Ovary (tissue), 9 donors: ENCODE results near the gene ABCC4. TPM values are rescaled to one million over a fixed set of nuclear protein-coding genes. Genes with fewer than 3 reads are reported as not detected.
"Not testable (repeated sequence)": the region's sequence is repeated elsewhere in the genome, so short reads cannot be mapped to it uniquely, and the experiment has no call there.

Experiments used
- DNase-seq, 5 donors: peaks; one replicate each; pipeline ENCODE4 v3.0.0-alpha.2; 2019 to 2020
- H3K27ac ChIP-seq, 2 donors: fragments of 200-600 bp; one replicate each; pipeline versions ENCODE4 v1.5.1 to v1.8.0; 2019 to 2022
- H3K27me3 ChIP-seq: fragments of 200-600 bp; one replicate; pipeline ENCODE4 v1.8.0; 2022
- H3K36me3 ChIP-seq: fragments of 200-600 bp; sonication (generic); one replicate; pipeline ENCODE4 v1.5.1; 2019
- H3K4me1 ChIP-seq: one replicate; pipeline ENCODE4 v1.8.1; 2013; ENCODE audit warnings: mild to moderate bottlenecking, moderate library complexity; ENCODE audit not compliant: insufficient read depth
- H3K4me3 ChIP-seq: fragments of 200-600 bp; sonication (generic); one replicate; pipeline ENCODE4 v1.5.1; 2017
- H3K9me3 ChIP-seq, 2 donors: fragments of 200-600 bp in 1 of 2; sonication (generic) in 1 of 2; one replicate each; pipeline versions ENCODE4 v1.5.1 to v1.8.1; 2013 to 2019; ENCODE audit warnings: mild to moderate bottlenecking in 1 of 2, moderate library complexity in 1 of 2
- CTCF ChIP-seq, 3 donors: fragments of 450-650 bp in 2 of 3; fragments of 200-600 bp in 1 of 3; IDR thresholded peaks; one replicate each; pipeline versions ENCODE4 v1.5.1 to v1.8.0; 2016 to 2022; ENCODE audit warnings: antibody characterized with exemption in 3 of 3, mild to moderate bottlenecking in 1 of 3
- EP300 ChIP-seq: sonication (generic); formaldehyde crosslinking; IDR thresholded peaks from one replicate; pipeline ENCODE4 v1.6.1; 2017; ENCODE audit warnings: antibody characterized with exemption
- POLR2A ChIP-seq: fragments of 450-650 bp; IDR thresholded peaks from one replicate; pipeline ENCODE4 v1.6.1; 2017; ENCODE audit warnings: antibody characterized with exemption, mild to moderate bottlenecking, moderate library complexity
- WGBS, 3 donors: extraction: QIAGEN DNeasy Blood & Tissue Kit in 1 of 3; methylation state at CpG; one replicate each; pipeline versions ENCODE4 v1.1.5 to v1.1.7; 2013 to 2017; 5-methylcytosine and 5-hydroxymethylcytosine counted together
- intact Hi-C, 4 donors: fragments of 100-400 bp; cut with DNase I; formaldehyde crosslinking; loops; one replicate each; pipeline versions ENCODE4 v1.11.0 to v1.15.1; 2022 to 2023
- polyA plus RNA-seq, 2 donors: library from polyadenylated mRNA; stranded (reverse); fragments of 200-250 nt in 1 of 2; fragments of 350-450 nt in 1 of 2; fragmentation: Illumina TruSeq in 1 of 2; extraction: RNeasy Lipid Tissue Mini Kit (QIAGEN cat#74804) in 1 of 2; gene quantifications; one replicate each; pipeline ENCODE4 v1.2.3, GENCODE V29; 2013 to 2014
- total RNA-seq, 7 donors: library from RNA; depleted of rRNA in 2 of 7; stranded (reverse); fragments of >200 nt in 2 of 7; fragmentation: NEBNext Ultra II Directional in 3 of 7; extraction: Animal tissue kit (Norgen Biotek cat#: 25700) in 3 of 7; gene quantifications; one replicate each; pipeline versions ENCODE4 v1.1.0 to v1.2.4, GENCODE V29; 2016 to 2023
- donor health status: DM: no; HTN: no; CAD: no; lungs with moderate emphysema.
- donor health status: DM: no; HTN: no; CAD: no.
- donor health status: Bipolar disorder and iron deficiency.
- donor health status: DM: yes; HTN: yes; CAD: no.
- donor health status: DM: no; HTN: no; CAD: no.
- donor health status: DM: yes; HTN: yes; CAD: no.

The ABCC4 gene
- total and polyA plus RNA-seq, 9 donors: 6.1 to 28.5 (median 11.5) TPM

- 87 to 92% (median 91%) methylated on average over 5 of the region's 5 CpGs for WGBS, 3 donors
- DNase-seq: no peak
- intact Hi-C loops: no loop called here
- no peak for TF ChIP-seq POLR2A
- no peak for TF ChIP-seq EP300
- TF ChIP-seq CTCF (IDR thresholded peaks at IDR 0.05): no peak
- Histone ChIP-seq H3K4me3 (no peak overlapping the region), H3K27me3 (no peaks in the 10 kb centered on the region), H3K36me3 (no peaks in the 10 kb centered on the region), H3K9me3 (no peaks in the 10 kb centered on the region), H3K4me1 (peaks cover 5% of the 10 kb centered on the region), H3K27ac (no peak overlapping the region)
Measured at GRCh38 chr13:95176611-95177259, 124.5 kb downstream of the ABCC4 start.

- DNase-seq: no peak
- intact Hi-C loops: no loop called here
- Histone ChIP-seq H3K4me1 (no peaks in the 10 kb centered on the region), H3K27ac (no peak overlapping the region), H3K36me3 (no peaks in the 10 kb centered on the region), H3K27me3 (no peaks in the 10 kb centered on the region), H3K4me3 (no peak overlapping the region), H3K9me3 (no peaks in the 10 kb centered on the region)
- TF ChIP-seq POLR2A (no peak), CTCF (IDR thresholded peaks at IDR 0.05) (no peak), EP300 (no peak)
- WGBS, 3 donors: 81 to 87% (median 83%) methylated on average over 14 of the region's 14 CpGs
Measured at GRCh38 chr13:95174517-95174916, 126.7 kb downstream of the ABCC4 start.

- Histone ChIP-seq H3K9me3 (no peaks in the 10 kb centered on the region), H3K4me3 (no peak overlapping the region), H3K27ac (no peak overlapping the region), H3K4me1 (no peaks in the 10 kb centered on the region), H3K36me3 (no peaks in the 10 kb centered on the region), H3K27me3 (no peaks in the 10 kb centered on the region)
- no peak for TF ChIP-seq CTCF (IDR thresholded peaks at IDR 0.05)
- 91 to 94% (median 93%) methylated on average over 6 of the region's 6 CpGs for WGBS, 3 donors
- DNase-seq: no peak
- intact Hi-C loops: no loop called here
Measured at GRCh38 chr13:95168191-95168590, 133.1 kb downstream of the ABCC4 start.

- H3K4me1 ChIP-seq, DNase-seq, H3K27me3 ChIP-seq, H3K9me3 ChIP-seq, H3K4me3 ChIP-seq, intact Hi-C loops, H3K36me3 ChIP-seq, H3K27ac ChIP-seq: not testable (repeated sequence)
- WGBS, 3 donors: 97 to 98% (median 97%) methylated on average over 5 of the region's 5 CpGs
Measured at GRCh38 chr13:95167003-95167402, 134.2 kb downstream of the ABCC4 start.

GRCh38 chr13:95164830-95165229, 136.4 kb downstream of the ABCC4 start:
- H3K27ac ChIP-seq: no peak overlapping the region
- H3K4me1 ChIP-seq: no peaks in the 10 kb centered on the region
- H3K4me3 ChIP-seq: no peak overlapping the region
- intact Hi-C loops: no loop called here
- no peak for TF ChIP-seq CTCF (IDR thresholded peaks at IDR 0.05)
- TF ChIP-seq POLR2A: no peak
- TF ChIP-seq EP300: no peak
- DNase-seq: no peak
- H3K9me3 ChIP-seq: no peaks in the 10 kb centered on the region
- no peaks in the 10 kb centered on the region for H3K27me3 ChIP-seq
- no peaks in the 10 kb centered on the region for H3K36me3 ChIP-seq
- WGBS, 3 donors: 96 to 99% (median 98%) methylated on average over 4 of the region's 4 CpGs
